K562 (cell line): ENCODE results near the gene ACOX1. TPM values are rescaled to one million over a fixed set of nuclear protein-coding genes. Genes with fewer than 3 reads are reported as not detected.
A peak's percentile ranks its signal among the peaks of the same experiment; 100 is the strongest.

Source experiments
- ESRRB ChIP-seq: fragments of 250-450 bp; sonication (Bioruptor Pico); IDR thresholded peaks from 2 replicates; pipeline ENCODE4 v1.5.0; 2020; ENCODE audit warnings: mild to moderate bottlenecking, moderate library complexity, borderline replicate concordance
- PHTF2 ChIP-seq: fragments of 250-450 bp; sonication (Bioruptor Pico); IDR thresholded peaks from 2 replicates; pipeline ENCODE4 v1.5.0; 2021; ENCODE audit warnings: mild to moderate bottlenecking
- RHOXF2B ChIP-seq: fragments of 250-450 bp; sonication (Bioruptor Pico); conservative IDR thresholded peaks from 2 replicates; pipeline ENCODE4 v1.5.1; 2021
- SAP30 ChIP-seq: fragments of 200-600 bp; sonication (generic); IDR thresholded peaks from 2 replicates; pipeline ENCODE4 v1.6.1; 2012; ENCODE audit warnings: borderline replicate concordance, low read depth, mild to moderate bottlenecking, moderate library complexity, low read length, control low read depth, inconsistent platforms; ENCODE audit not compliant: insufficient read depth, poor library complexity, severe bottlenecking
- ZNF41 ChIP-seq: fragments of 250-450 bp; sonication (Bioruptor Pico); conservative IDR thresholded peaks from 2 replicates; pipeline ENCODE4 v1.4.0; 2020; ENCODE audit warnings: mild to moderate bottlenecking
- ZNF75A ChIP-seq: fragments of 450-650 bp; formaldehyde crosslinking; IDR thresholded peaks from 2 replicates; pipeline ENCODE4 v1.4.0; 2020; ENCODE audit warnings: mild to moderate bottlenecking
- polyA plus RNA-seq, 8 experiments: library from polyadenylated mRNA; depleted of rRNA in 4 of 8; stranded (reverse) in 5 of 8; unstranded in 3 of 8; fragments of >200 nt; fragmentation: Nextera tagmentation in 2 of 8; fragmentation: Illumina TruSeq in 1 of 8; extraction: Ambion mirVana in 2 of 8; extraction: Trizol in 1 of 8; gene quantifications; 2 replicates each; pipeline versions ENCODE4 v1.2.1 to v1.2.3, GENCODE V29; 2011 to 2014; ENCODE audit warnings: inconsistent platforms in 1 of 8, missing spikeins in 1 of 8
- total RNA-seq, 7 experiments: library from RNA; depleted of rRNA in 6 of 7; stranded (reverse); fragments of >200 nt in 6 of 7; fragmentation: Illumina TruSeq in 2 of 7; extraction: Trizol in 2 of 7; gene quantifications; 2 replicates each; pipeline versions ENCODE4 v1.2.1 to v1.2.3, GENCODE V29; 2011 to 2021; ENCODE audit warnings: low replicate concordance in 1 of 7
- TF ChIP-seq, protein P1 (sequence below): fragments of 200-600 bp; sonication (generic); IDR thresholded peaks from one replicate; pipeline ENCODE4 v1.6.1; 2012; ENCODE audit warnings: mild to moderate bottlenecking, low read depth, low read length, inconsistent platforms
- TF ChIP-seq, protein P2 (sequence below): fragments of 450-650 bp; formaldehyde crosslinking; IDR thresholded peaks from 2 replicates; pipeline ENCODE4 v1.4.0; 2020; ENCODE audit warnings: mild to moderate bottlenecking, mixed read lengths
- TF ChIP-seq, protein P3 (sequence below): fragments of 450-650 bp; IDR thresholded peaks from 2 replicates; pipeline ENCODE4 v1.6.1; 2016; ENCODE audit warnings: low read depth, mild to moderate bottlenecking, moderate library complexity

ACOX1 gene
- total and polyA plus RNA-seq, 9 of the 15 experiments (the other 6 are each of a cell fraction or from before 2014, with no cell fraction given) = 7.8 to 24.1 (median 14.5) TPM

DNA sequence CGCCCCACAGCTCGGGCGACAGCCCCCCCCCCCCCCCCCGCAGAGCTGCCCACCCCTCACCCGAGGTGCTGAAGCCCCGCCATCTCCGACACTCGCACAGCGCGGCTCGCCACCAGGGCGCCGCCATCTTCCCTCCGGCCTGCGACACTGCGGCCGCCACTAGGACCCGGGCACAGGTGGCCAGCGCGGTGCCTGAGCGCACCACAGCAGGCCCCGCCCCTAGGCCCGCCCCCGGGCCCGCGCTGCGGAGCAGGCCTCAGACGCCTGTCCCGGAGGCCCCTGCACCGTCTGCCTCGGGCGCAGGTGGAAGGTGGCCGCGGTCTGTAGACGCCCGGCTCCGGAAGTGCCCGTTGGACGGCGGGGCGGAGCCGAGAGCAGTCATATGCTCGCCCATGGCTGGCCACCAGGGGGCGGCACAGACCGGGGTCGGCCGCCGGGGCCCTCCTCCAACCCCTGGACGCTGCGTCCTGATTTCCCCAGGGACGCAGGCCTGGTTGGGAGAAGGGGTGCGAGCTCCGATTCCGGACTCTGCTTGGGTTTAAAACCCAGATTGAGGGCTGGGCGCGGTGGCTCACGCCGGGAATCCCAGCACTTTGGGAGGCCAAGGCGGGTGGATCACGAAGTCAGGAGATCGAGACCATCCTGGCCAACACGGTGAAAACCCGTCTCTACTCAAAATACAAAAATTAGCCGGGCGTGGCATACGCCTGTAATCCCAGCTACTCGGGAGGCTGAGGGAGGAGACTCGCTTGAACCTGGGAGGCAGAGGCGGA lies 74.0 kb downstream of the ACOX1 start, which contains the start of gene MRPL38 (continued):
- TF ChIP-seq, protein P1, sequence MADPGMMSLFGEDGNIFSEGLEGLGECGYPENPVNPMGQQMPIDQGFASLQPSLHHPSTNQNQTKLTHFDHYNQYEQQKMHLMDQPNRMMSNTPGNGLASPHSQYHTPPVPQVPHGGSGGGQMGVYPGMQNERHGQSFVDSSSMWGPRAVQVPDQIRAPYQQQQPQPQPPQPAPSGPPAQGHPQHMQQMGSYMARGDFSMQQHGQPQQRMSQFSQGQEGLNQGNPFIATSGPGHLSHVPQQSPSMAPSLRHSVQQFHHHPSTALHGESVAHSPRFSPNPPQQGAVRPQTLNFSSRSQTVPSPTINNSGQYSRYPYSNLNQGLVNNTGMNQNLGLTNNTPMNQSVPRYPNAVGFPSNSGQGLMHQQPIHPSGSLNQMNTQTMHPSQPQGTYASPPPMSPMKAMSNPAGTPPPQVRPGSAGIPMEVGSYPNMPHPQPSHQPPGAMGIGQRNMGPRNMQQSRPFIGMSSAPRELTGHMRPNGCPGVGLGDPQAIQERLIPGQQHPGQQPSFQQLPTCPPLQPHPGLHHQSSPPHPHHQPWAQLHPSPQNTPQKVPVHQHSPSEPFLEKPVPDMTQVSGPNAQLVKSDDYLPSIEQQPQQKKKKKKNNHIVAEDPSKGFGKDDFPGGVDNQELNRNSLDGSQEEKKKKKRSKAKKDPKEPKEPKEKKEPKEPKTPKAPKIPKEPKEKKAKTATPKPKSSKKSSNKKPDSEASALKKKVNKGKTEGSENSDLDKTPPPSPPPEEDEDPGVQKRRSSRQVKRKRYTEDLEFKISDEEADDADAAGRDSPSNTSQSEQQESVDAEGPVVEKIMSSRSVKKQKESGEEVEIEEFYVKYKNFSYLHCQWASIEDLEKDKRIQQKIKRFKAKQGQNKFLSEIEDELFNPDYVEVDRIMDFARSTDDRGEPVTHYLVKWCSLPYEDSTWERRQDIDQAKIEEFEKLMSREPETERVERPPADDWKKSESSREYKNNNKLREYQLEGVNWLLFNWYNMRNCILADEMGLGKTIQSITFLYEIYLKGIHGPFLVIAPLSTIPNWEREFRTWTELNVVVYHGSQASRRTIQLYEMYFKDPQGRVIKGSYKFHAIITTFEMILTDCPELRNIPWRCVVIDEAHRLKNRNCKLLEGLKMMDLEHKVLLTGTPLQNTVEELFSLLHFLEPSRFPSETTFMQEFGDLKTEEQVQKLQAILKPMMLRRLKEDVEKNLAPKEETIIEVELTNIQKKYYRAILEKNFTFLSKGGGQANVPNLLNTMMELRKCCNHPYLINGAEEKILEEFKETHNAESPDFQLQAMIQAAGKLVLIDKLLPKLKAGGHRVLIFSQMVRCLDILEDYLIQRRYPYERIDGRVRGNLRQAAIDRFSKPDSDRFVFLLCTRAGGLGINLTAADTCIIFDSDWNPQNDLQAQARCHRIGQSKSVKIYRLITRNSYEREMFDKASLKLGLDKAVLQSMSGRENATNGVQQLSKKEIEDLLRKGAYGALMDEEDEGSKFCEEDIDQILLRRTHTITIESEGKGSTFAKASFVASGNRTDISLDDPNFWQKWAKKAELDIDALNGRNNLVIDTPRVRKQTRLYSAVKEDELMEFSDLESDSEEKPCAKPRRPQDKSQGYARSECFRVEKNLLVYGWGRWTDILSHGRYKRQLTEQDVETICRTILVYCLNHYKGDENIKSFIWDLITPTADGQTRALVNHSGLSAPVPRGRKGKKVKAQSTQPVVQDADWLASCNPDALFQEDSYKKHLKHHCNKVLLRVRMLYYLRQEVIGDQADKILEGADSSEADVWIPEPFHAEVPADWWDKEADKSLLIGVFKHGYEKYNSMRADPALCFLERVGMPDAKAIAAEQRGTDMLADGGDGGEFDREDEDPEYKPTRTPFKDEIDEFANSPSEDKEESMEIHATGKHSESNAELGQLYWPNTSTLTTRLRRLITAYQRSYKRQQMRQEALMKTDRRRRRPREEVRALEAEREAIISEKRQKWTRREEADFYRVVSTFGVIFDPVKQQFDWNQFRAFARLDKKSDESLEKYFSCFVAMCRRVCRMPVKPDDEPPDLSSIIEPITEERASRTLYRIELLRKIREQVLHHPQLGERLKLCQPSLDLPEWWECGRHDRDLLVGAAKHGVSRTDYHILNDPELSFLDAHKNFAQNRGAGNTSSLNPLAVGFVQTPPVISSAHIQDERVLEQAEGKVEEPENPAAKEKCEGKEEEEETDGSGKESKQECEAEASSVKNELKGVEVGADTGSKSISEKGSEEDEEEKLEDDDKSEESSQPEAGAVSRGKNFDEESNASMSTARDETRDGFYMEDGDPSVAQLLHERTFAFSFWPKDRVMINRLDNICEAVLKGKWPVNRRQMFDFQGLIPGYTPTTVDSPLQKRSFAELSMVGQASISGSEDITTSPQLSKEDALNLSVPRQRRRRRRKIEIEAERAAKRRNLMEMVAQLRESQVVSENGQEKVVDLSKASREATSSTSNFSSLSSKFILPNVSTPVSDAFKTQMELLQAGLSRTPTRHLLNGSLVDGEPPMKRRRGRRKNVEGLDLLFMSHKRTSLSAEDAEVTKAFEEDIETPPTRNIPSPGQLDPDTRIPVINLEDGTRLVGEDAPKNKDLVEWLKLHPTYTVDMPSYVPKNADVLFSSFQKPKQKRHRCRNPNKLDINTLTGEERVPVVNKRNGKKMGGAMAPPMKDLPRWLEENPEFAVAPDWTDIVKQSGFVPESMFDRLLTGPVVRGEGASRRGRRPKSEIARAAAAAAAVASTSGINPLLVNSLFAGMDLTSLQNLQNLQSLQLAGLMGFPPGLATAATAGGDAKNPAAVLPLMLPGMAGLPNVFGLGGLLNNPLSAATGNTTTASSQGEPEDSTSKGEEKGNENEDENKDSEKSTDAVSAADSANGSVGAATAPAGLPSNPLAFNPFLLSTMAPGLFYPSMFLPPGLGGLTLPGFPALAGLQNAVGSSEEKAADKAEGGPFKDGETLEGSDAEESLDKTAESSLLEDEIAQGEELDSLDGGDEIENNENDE = no peak
- TF ChIP-seq, protein P2, sequence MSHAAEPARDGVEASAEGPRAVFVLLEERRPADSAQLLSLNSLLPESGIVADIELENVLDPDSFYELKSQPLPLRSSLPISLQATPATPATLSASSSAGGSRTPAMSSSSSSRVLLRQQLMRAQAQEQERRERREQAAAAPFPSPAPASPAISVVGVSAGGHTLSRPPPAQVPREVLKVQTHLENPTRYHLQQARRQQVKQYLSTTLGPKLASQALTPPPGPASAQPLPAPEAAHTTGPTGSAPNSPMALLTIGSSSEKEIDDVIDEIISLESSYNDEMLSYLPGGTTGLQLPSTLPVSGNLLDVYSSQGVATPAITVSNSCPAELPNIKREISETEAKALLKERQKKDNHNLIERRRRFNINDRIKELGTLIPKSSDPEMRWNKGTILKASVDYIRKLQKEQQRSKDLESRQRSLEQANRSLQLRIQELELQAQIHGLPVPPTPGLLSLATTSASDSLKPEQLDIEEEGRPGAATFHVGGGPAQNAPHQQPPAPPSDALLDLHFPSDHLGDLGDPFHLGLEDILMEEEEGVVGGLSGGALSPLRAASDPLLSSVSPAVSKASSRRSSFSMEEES (CRISPR knock-in tag) = no peak
- TF ChIP-seq ESRRB (no peak), ZNF75A (no peak), SAP30 (peak; percentile 4), PHTF2 (CRISPR knock-in tag) (no peak), RHOXF2B (CRISPR knock-in tag) (no peak), ZNF41 (CRISPR knock-in tag) (no peak)
- TF ChIP-seq, protein P3, sequence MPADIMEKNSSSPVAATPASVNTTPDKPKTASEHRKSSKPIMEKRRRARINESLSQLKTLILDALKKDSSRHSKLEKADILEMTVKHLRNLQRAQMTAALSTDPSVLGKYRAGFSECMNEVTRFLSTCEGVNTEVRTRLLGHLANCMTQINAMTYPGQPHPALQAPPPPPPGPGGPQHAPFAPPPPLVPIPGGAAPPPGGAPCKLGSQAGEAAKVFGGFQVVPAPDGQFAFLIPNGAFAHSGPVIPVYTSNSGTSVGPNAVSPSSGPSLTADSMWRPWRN = no peak
